Smooth muscle cell (in vitro differentiated cells): ENCODE measurements around the gene CRACDL. TPM values are rescaled to one million over a fixed set of nuclear protein-coding genes. Genes with fewer than 3 reads are reported as not detected.

ENCODE experiments used
- DNase-seq: peaks from one replicate; lab custom pipeline; 2025; ENCODE audit not compliant: unreplicated experiment; lab: John Stamatoyannopoulos, UW
- H2AFZ ChIP-seq: fragments of 200-600 bp; sonication (generic); 2 replicates; pipeline ENCODE4 v1.6.0; 2016; ENCODE audit warnings: antibody characterized with exemption, low read depth, mild to moderate bottlenecking
- H3F3A ChIP-seq: fragments of 200-600 bp; sonication (generic); 2 replicates; pipeline ENCODE4 v1.6.0; 2017; ENCODE audit warnings: antibody characterized with exemption, low read depth
- H3K27ac ChIP-seq: fragments of 200-600 bp; sonication (generic); 2 replicates; pipeline ENCODE4 v1.5.1; 2016; ENCODE audit warnings: low read depth, mild to moderate bottlenecking
- H3K27me3 ChIP-seq: fragments of 200-600 bp; sonication (generic); 2 replicates; pipeline ENCODE4 v1.6.1; 2016; ENCODE audit warnings: low read depth, mild to moderate bottlenecking
- H3K36me3 ChIP-seq: fragments of 200-600 bp; sonication (generic); 2 replicates; pipeline ENCODE4 v1.5.1; 2016; ENCODE audit warnings: low read depth
- H3K4me1 ChIP-seq: fragments of 200-600 bp; sonication (generic); 2 replicates; pipeline ENCODE4 v1.5.1; 2016; ENCODE audit warnings: low read depth
- H3K4me2 ChIP-seq: fragments of 200-600 bp; sonication (generic); 2 replicates; pipeline ENCODE4 v1.6.0; 2016; ENCODE audit warnings: mild to moderate bottlenecking
- H3K4me3 ChIP-seq: fragments of 200-600 bp; sonication (generic); 2 replicates; pipeline ENCODE4 v1.5.1; 2016; ENCODE audit warnings: mild to moderate bottlenecking
- H3K79me2 ChIP-seq: fragments of 200-600 bp; sonication (generic); 2 replicates; pipeline ENCODE4 v1.6.0; 2016; ENCODE audit warnings: low read depth, mild to moderate bottlenecking
- H3K9ac ChIP-seq: fragments of 200-600 bp; sonication (generic); 2 replicates; pipeline ENCODE4 v1.6.0; 2016; ENCODE audit warnings: low read depth
- H3K9me3 ChIP-seq: fragments of 200-600 bp; sonication (generic); replicated peaks from 2 replicates; pipeline ENCODE4 v1.5.1; 2016; ENCODE audit warnings: low read depth
- H4K20me1 ChIP-seq: fragments of 200-600 bp; sonication (generic); 2 replicates; pipeline ENCODE4 v1.6.0; 2016; ENCODE audit warnings: low read depth
- WGBS: methylation state at CpG from one replicate; pipeline ENCODE4 v1.1.7; 2016; ENCODE audit warnings: low lambda C conversion rate; 5-methylcytosine and 5-hydroxymethylcytosine counted together
- polyA plus RNA-seq: library from polyadenylated mRNA; unstranded; fragments of >200 nt; fragmentation: Nextera tagmentation; extraction: Ambion mirVana; gene quantifications from 2 replicates; pipeline ENCODE4 v1.2.1, GENCODE V29; 2016
- total RNA-seq: library from RNA; depleted of rRNA; stranded (reverse); fragments of >200 nt; gene quantifications from 2 replicates; pipeline ENCODE4 v1.2.3, GENCODE V29; 2014
- TF ChIP-seq, protein P1 (sequence below): fragments of 200-600 bp; sonication (generic); IDR thresholded peaks from 2 replicates; pipeline ENCODE4 v1.5.1; 2017; ENCODE audit warnings: borderline replicate concordance, mild to moderate bottlenecking, antibody characterized with exemption; ENCODE audit not compliant: insufficient read depth, poor library complexity, severe bottlenecking

The CRACDL gene
- total and polyA plus RNA-seq, 2 experiments from 2014 or later: 0.72 to 2.2 TPM

DNA sequence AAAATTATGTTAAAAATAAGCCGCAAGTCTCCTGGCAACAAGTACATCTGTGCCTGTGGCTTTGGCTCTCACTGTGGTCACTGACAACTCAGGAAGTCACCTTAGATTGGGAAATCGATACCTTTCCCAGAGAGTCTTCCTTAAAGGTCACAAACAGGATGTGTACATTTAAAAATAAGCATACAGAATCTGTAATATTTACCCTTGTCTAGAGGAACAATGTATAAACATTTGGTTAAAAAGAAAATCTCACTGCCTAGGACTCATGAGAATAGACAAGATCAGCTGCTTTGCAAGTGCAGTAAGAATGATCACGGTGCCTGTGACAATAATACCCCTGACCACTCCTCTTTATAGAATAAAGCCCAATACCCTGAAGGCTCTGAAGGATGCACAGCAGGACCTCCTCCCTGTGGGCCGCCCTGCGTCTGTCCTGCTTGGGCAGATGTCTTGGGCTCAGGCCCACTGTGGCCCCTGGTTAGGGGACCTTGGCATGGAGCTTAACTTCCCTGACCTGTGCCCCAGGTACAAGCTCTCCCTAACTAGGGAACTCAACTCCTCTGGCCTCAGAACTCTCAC, 107.1 kb downstream of the CRACDL start:
- H3K27ac ChIP-seq: no peak overlapping the region
- H3K4me2 ChIP-seq: no peak overlapping the region
- H3K4me1 ChIP-seq: no peaks in the 10 kb centered on the region
- no peak for DNase-seq
- H3K79me2 ChIP-seq: no peaks in the 10 kb centered on the region
- no peaks in the 10 kb centered on the region for H3K36me3 ChIP-seq
- no peak overlapping the region for H3K4me3 ChIP-seq
- no peaks in the 10 kb centered on the region for H3K9me3 ChIP-seq
- H3K9ac ChIP-seq: no peak overlapping the region
- H2AFZ ChIP-seq: no peak overlapping the region
- H3K27me3 ChIP-seq: peaks cover 4% of the 10 kb centered on the region
- no peaks in the 10 kb centered on the region for H3F3A ChIP-seq
- 90% methylated on average over 5 of the region's 5 CpGs for WGBS
- no peaks in the 10 kb centered on the region for H4K20me1 ChIP-seq
- TF ChIP-seq, protein P1, sequence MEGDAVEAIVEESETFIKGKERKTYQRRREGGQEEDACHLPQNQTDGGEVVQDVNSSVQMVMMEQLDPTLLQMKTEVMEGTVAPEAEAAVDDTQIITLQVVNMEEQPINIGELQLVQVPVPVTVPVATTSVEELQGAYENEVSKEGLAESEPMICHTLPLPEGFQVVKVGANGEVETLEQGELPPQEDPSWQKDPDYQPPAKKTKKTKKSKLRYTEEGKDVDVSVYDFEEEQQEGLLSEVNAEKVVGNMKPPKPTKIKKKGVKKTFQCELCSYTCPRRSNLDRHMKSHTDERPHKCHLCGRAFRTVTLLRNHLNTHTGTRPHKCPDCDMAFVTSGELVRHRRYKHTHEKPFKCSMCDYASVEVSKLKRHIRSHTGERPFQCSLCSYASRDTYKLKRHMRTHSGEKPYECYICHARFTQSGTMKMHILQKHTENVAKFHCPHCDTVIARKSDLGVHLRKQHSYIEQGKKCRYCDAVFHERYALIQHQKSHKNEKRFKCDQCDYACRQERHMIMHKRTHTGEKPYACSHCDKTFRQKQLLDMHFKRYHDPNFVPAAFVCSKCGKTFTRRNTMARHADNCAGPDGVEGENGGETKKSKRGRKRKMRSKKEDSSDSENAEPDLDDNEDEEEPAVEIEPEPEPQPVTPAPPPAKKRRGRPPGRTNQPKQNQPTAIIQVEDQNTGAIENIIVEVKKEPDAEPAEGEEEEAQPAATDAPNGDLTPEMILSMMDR: no peak

DNA sequence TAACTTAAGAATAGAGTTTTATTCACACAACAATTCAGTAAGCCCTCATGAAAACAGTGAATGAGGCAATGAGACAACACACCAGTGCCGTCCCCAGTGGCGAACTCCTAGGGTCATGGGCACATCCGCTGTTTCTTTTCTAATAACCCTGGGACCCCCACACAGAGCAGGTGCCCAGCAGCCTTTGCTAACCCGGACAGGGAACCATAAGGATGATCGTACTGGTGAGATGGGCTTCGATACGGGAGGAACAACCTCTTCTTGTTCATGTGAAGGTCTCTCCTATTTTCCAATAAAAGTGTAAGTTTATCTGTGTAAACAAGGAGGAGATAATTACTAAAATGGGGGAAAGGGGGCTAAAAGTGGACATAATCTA, 107.7 kb downstream of the CRACDL start:
- 92% methylated on average over 7 of the region's 7 CpGs for WGBS
- Histone ChIP-seq H3K27ac (no peak overlapping the region), H3K9me3 (no peaks in the 10 kb centered on the region), H3K4me2 (no peak overlapping the region), H4K20me1 (no peaks in the 10 kb centered on the region), H2AFZ (no peak overlapping the region), H3K9ac (no peak overlapping the region), H3K79me2 (no peaks in the 10 kb centered on the region), H3F3A (no peaks in the 10 kb centered on the region), H3K4me3 (no peak overlapping the region), H3K36me3 (no peaks in the 10 kb centered on the region), H3K27me3 (peaks cover 9% of the 10 kb centered on the region), H3K4me1 (no peaks in the 10 kb centered on the region)
- TF ChIP-seq, protein P1: no peak
- no peak for DNase-seq

DNA sequence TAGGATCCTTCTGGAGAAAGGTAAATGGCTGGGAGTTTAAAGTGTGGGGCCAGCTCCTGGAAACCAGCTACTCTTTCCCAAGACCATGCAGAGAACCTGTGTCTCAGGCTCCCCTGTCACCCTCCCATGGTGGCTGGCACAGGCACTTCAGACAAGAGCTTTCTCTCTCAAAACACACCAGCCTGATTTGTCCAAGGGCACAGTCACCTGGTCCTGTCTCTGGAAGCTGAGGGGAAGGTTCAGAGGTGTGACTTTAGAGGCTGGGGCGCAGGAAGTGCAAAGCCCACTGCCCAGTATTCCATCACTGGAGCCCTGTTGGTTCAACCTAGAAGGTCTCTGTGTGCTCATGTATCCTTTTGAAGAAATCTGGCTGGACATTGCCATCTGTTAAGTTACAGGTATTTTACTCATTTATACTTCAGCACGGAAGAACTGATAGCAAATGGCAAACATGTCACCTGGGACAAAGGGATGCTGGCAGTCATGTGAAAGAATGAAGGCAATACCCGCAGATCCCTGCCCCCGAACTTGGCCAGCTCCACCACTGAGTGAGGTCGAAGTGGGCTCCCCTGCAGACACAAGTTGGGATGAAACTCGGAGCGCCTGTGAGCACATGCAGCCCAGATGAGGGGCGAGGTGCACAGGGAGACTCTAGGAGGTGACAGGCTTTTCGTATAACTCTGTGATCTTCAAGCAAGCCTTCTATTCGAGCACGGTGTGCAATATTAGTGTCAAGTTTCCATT, 108.2 kb downstream of the CRACDL start:
- Histone ChIP-seq H3K4me2 (no peak overlapping the region), H4K20me1 (no peaks in the 10 kb centered on the region), H3K27me3 (peaks cover 15% of the 10 kb centered on the region), H3K4me3 (no peak overlapping the region), H2AFZ (no peak overlapping the region), H3K9me3 (no peaks in the 10 kb centered on the region), H3K36me3 (no peaks in the 10 kb centered on the region), H3K79me2 (no peaks in the 10 kb centered on the region), H3K4me1 (no peaks in the 10 kb centered on the region), H3K9ac (no peak overlapping the region), H3K27ac (no peak overlapping the region), H3F3A (no peaks in the 10 kb centered on the region)
- no peak for DNase-seq
- 88% methylated on average over 11 of the region's 11 CpGs for WGBS
- TF ChIP-seq, protein P1: no peak
